HepG2 (cell line): ENCODE results near the gene RFC2. TPM values are rescaled to one million over a fixed set of nuclear protein-coding genes. Genes with fewer than 3 reads are reported as not detected.

Source experiments
- RCOR2 ChIP-seq: IDR thresholded peaks from 2 replicates; pipeline ENCODE4 v1.6.1; 2016; ENCODE audit warnings: missing biosample characterization, missing genetic modification reagents
- REXO4 ChIP-seq: sonication (generic); formaldehyde crosslinking; IDR thresholded peaks from 2 replicates; pipeline ENCODE4 v1.8.0; 2022; ENCODE audit warnings: missing genetic modification reagents, mild to moderate bottlenecking, borderline replicate concordance
- THYN1 ChIP-seq: sonication (generic); formaldehyde crosslinking; IDR thresholded peaks from 2 replicates; pipeline ENCODE4 v1.8.1; 2023; ENCODE audit warnings: low read depth, mild to moderate bottlenecking, moderate library complexity, missing genetic modification reagents, borderline replicate concordance
- ZFY ChIP-seq: sonication (generic); formaldehyde crosslinking; IDR thresholded peaks from 2 replicates; pipeline ENCODE4 v1.4.0; 2020; ENCODE audit warnings: missing genetic modification reagents
- ZNF644 ChIP-seq: IDR thresholded peaks from 2 replicates; pipeline ENCODE4 v1.6.1; 2016; ENCODE audit warnings: low read depth
- ZSCAN31 ChIP-seq: sonication (generic); formaldehyde crosslinking; IDR thresholded peaks from 2 replicates; pipeline ENCODE4 v1.5.0; 2020; ENCODE audit warnings: low read depth, mild to moderate bottlenecking, missing genetic modification reagents
- polyA plus RNA-seq, 8 experiments: library from polyadenylated mRNA; depleted of rRNA in 3 of 8; stranded (reverse) in 7 of 8; unstranded in 1 of 8; fragments of >200 nt; fragmentation: Illumina TruSeq in 4 of 8; extraction: Trizol in 4 of 8; gene quantifications; 2 replicates each; pipeline versions ENCODE4 v1.2.1 to v1.2.3, GENCODE V29; 2011 to 2016; ENCODE audit warnings: low read depth in 4 of 8, missing spikeins in 1 of 8, mixed read lengths in 1 of 8; ENCODE audit not compliant: insufficient read depth in 1 of 8
- total RNA-seq, 5 experiments: library from RNA; depleted of rRNA; stranded (reverse); fragments of >200 nt; fragmentation: Illumina TruSeq; extraction: Trizol; gene quantifications; 2 replicates each; pipeline ENCODE4 v1.2.3, GENCODE V29; 2016; ENCODE audit warnings: low read depth in 1 of 5
- TF ChIP-seq, protein P1 (sequence below), 2 experiments: fragments of 450-650 bp in 1 of 2; sonication (generic) in 1 of 2; formaldehyde crosslinking in 1 of 2; IDR thresholded peaks; 2 replicates each; pipeline versions ENCODE4 v1.6.1 to v1.8.0; 2016 to 2022; ENCODE audit warnings: antibody characterized with exemption in 1 of 2, mild to moderate bottlenecking in 1 of 2, missing genetic modification reagents in 1 of 2
- TF ChIP-seq, protein P2 (sequence below): IDR thresholded peaks from 2 replicates; pipeline ENCODE4 v1.6.1; 2016
- TF ChIP-seq, protein P3 (sequence below): sonication (generic); formaldehyde crosslinking; IDR thresholded peaks from 2 replicates; pipeline ENCODE4 v1.4.0; 2020; ENCODE audit warnings: missing genetic modification reagents, borderline replicate concordance
- TF ChIP-seq, protein P4 (sequence below): IDR thresholded peaks from 2 replicates; pipeline ENCODE4 v1.6.1; 2016; ENCODE audit warnings: missing compliant biosample characterization, missing genetic modification reagents, borderline replicate concordance

The RFC2 gene
- total and polyA plus RNA-seq, 2 of the 13 experiments (the other 11 are each of a cell fraction or from before 2014, with no cell fraction given), result 14.6 to 43.5 TPM

DNA sequence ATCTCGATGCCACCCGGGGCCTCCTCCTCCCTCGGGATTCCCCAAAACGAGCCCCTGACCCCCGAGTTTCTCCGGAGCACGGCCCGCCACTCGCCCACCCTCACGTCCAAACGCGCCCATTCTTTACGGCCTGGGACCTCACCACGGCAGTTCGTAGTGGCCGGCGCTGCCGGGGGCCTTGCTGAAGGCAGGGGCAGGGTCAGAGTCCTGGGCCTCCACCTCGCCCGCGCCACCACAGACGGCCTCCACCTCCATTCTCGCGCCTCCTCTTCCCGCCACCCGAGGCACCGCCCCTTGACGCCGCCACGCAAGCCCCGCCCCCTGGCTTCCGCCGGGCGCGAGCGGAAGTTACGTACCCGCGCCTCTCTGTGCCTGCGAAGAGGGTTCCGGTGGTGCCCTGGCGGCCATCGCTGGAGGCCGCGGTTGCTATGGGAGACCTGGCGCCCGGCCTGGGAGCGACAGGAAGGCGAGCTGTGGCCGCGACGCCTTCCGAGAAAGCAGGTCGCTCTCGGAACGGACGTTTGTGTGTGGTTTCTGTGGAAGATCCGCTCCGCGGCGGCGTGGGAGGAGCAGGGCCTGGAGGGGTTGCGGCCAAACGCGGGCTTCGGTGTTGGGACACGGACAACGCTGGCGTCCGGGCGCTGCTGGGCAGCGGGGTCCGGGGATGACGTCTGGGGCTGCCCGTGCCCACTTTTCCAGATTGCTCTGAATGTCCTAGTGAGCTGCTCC lies at the start of gene RFC2 (continued):
- TF ChIP-seq, protein P1, sequence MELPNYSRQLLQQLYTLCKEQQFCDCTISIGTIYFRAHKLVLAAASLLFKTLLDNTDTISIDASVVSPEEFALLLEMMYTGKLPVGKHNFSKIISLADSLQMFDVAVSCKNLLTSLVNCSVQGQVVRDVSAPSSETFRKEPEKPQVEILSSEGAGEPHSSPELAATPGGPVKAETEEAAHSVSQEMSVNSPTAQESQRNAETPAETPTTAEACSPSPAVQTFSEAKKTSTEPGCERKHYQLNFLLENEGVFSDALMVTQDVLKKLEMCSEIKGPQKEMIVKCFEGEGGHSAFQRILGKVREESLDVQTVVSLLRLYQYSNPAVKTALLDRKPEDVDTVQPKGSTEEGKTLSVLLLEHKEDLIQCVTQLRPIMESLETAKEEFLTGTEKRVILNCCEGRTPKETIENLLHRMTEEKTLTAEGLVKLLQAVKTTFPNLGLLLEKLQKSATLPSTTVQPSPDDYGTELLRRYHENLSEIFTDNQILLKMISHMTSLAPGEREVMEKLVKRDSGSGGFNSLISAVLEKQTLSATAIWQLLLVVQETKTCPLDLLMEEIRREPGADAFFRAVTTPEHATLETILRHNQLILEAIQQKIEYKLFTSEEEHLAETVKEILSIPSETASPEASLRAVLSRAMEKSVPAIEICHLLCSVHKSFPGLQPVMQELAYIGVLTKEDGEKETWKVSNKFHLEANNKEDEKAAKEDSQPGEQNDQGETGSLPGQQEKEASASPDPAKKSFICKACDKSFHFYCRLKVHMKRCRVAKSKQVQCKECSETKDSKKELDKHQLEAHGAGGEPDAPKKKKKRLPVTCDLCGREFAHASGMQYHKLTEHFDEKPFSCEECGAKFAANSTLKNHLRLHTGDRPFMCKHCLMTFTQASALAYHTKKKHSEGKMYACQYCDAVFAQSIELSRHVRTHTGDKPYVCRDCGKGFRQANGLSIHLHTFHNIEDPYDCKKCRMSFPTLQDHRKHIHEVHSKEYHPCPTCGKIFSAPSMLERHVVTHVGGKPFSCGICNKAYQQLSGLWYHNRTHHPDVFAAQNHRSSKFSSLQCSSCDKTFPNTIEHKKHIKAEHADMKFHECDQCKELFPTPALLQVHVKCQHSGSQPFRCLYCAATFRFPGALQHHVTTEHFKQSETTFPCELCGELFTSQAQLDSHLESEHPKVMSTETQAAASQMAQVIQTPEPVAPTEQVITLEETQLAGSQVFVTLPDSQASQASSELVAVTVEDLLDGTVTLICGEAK (IDR thresholded peaks at IDR 0.05), result peak; percentile 82
- TF ChIP-seq, protein P1 (CRISPR knock-in tag; IDR thresholded peaks at IDR 0.05), result peak; percentile 75
- no peak for TF ChIP-seq REXO4
- no peak for TF ChIP-seq RCOR2
- peak; percentile 90 for TF ChIP-seq ZSCAN31
- TF ChIP-seq, protein P2, sequence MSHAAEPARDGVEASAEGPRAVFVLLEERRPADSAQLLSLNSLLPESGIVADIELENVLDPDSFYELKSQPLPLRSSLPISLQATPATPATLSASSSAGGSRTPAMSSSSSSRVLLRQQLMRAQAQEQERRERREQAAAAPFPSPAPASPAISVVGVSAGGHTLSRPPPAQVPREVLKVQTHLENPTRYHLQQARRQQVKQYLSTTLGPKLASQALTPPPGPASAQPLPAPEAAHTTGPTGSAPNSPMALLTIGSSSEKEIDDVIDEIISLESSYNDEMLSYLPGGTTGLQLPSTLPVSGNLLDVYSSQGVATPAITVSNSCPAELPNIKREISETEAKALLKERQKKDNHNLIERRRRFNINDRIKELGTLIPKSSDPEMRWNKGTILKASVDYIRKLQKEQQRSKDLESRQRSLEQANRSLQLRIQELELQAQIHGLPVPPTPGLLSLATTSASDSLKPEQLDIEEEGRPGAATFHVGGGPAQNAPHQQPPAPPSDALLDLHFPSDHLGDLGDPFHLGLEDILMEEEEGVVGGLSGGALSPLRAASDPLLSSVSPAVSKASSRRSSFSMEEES, result peak; percentile 69
- TF ChIP-seq, protein P3, sequence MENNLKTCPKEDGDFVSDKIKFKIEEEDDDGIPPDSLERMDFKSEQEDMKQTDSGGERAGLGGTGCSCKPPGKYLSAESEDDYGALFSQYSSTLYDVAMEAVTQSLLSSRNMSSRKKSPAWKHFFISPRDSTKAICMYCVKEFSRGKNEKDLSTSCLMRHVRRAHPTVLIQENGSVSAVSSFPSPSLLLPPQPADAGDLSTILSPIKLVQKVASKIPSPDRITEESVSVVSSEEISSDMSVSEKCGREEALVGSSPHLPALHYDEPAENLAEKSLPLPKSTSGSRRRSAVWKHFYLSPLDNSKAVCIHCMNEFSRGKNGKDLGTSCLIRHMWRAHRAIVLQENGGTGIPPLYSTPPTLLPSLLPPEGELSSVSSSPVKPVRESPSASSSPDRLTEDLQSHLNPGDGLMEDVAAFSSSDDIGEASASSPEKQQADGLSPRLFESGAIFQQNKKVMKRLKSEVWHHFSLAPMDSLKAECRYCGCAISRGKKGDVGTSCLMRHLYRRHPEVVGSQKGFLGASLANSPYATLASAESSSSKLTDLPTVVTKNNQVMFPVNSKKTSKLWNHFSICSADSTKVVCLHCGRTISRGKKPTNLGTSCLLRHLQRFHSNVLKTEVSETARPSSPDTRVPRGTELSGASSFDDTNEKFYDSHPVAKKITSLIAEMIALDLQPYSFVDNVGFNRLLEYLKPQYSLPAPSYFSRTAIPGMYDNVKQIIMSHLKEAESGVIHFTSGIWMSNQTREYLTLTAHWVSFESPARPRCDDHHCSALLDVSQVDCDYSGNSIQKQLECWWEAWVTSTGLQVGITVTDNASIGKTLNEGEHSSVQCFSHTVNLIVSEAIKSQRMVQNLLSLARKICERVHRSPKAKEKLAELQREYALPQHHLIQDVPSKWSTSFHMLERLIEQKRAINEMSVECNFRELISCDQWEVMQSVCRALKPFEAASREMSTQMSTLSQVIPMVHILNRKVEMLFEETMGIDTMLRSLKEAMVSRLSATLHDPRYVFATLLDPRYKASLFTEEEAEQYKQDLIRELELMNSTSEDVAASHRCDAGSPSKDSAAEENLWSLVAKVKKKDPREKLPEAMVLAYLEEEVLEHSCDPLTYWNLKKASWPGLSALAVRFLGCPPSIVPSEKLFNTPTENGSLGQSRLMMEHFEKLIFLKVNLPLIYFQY, result peak; percentile 27; the same call in 1 of the 2 replicates
- peak; percentile 93 for TF ChIP-seq ZFY (CRISPR knock-in tag)
- TF ChIP-seq, protein P4, sequence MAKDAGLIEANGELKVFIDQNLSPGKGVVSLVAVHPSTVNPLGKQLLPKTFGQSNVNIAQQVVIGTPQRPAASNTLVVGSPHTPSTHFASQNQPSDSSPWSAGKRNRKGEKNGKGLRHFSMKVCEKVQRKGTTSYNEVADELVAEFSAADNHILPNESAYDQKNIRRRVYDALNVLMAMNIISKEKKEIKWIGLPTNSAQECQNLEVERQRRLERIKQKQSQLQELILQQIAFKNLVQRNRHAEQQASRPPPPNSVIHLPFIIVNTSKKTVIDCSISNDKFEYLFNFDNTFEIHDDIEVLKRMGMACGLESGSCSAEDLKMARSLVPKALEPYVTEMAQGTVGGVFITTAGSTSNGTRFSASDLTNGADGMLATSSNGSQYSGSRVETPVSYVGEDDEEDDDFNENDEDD (CRISPR knock-in tag), result peak; percentile 99
- TF ChIP-seq THYN1 (CRISPR knock-in tag), result no peak
- no peak for TF ChIP-seq ZNF644 (CRISPR knock-in tag)
